NB4 (cell line): ENCODE data around the gene INS.

Source experiments
- DNase-seq: peaks from one replicate; pipeline ENCODE4 v3.0.0; 2010; ENCODE audit warnings: low read depth
- H3K4me3 ChIP-seq: one replicate; pipeline ENCODE4 v1.5.1; 2011; ENCODE audit warnings: mild to moderate bottlenecking, low read depth, low read length, moderate library complexity
- MYC ChIP-seq: IDR thresholded peaks from 2 replicates; pipeline ENCODE4 v1.6.1; 2011; ENCODE audit warnings: low read depth, low read length
- POLR2A ChIP-seq: IDR thresholded peaks from 2 replicates; pipeline ENCODE4 v1.6.1; 2011; ENCODE audit warnings: mild to moderate bottlenecking; ENCODE audit not compliant: insufficient read length; ENCODE audit errors: extremely low read depth
- TF ChIP-seq, protein P1 (sequence below): IDR thresholded peaks from one replicate; pipeline ENCODE4 v1.5.1; 2012; ENCODE audit warnings: low read depth, low read length
- TF ChIP-seq, protein P2 (sequence below): IDR thresholded peaks from 2 replicates; pipeline ENCODE4 v1.6.1; 2011; ENCODE audit warnings: low read depth, low read length

INS gene

DNA sequence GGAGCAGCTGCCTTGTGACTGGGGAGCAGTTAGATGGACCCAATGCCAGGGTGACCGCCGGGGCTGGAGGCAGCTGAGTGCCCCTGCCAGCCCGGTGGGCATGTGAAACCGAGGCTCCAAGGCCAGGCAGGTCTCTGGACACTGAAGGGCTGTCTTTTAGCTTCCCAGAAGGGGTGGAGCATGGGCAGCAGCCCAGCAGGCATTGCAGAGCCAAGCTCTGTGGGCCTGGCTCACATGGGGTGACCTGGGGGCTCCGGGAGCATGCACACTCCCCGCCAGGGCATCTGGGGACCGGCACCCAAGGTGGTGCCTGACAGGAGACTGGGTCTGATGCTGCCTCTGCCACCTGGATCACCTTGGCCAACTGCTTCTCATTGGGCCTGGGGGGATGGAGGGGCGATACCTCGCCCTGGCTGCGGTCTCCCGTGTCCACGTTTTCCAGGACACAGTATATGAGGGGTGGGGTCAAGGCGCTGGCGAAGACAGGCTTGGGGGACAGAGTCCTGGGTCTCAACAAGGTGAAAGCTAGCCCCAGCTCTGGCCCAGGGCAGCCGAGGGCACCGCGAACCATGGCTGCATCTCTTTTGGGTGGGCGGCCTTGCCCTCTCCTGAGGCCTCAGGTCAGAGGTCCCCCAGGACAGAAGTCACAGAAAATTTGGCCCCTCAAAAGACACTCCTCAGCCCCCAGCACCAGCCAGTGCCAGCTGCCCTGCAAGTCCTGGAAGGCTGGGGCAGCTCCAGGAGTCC, 3.5 kb downstream of the INS start:
- no peak overlapping the region for H3K4me3 ChIP-seq
- DNase-seq: no peak
- TF ChIP-seq, protein P1, sequence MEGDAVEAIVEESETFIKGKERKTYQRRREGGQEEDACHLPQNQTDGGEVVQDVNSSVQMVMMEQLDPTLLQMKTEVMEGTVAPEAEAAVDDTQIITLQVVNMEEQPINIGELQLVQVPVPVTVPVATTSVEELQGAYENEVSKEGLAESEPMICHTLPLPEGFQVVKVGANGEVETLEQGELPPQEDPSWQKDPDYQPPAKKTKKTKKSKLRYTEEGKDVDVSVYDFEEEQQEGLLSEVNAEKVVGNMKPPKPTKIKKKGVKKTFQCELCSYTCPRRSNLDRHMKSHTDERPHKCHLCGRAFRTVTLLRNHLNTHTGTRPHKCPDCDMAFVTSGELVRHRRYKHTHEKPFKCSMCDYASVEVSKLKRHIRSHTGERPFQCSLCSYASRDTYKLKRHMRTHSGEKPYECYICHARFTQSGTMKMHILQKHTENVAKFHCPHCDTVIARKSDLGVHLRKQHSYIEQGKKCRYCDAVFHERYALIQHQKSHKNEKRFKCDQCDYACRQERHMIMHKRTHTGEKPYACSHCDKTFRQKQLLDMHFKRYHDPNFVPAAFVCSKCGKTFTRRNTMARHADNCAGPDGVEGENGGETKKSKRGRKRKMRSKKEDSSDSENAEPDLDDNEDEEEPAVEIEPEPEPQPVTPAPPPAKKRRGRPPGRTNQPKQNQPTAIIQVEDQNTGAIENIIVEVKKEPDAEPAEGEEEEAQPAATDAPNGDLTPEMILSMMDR: no peak
- TF ChIP-seq, protein P2, sequence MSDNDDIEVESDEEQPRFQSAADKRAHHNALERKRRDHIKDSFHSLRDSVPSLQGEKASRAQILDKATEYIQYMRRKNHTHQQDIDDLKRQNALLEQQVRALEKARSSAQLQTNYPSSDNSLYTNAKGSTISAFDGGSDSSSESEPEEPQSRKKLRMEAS: no peak
- TF ChIP-seq POLR2A (no peak), MYC (no peak)

DNA sequence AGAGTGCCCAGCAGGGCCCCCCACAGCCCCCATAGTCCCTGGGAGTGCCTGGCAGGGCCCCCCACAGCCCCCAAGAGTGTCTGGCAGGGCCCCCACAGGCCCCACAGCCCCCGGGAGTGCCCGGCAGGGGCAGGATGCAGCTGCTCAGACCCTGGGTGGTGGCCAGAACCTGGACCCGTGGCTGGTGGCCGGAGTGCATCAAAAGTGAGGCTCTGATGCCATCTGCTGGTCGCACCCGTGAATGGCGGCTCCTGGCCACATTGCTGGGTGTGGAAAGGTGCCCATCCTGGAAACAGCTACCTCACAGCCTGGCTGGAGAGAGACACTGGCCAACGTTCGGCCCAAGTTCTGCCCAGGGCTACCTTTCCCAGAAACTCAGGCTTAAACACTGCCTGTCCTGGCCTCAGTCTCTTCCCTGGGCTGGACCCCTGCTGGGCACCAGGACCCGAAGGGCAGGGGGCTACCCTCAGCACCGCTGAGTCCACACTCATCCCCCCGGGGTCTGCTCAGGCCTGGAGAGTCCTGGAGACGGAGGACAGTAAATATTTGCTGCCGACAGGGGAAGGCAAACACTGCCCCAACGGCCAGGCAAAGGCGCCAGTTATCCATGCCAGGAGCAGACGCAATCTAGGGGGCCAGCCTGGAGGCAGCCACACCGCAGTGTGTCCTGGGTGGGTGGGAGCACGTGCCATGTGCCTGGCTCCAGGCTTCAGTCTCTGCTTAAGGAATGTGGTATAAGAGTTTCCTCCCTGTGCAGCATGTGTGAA, 4.4 kb downstream of the INS start:
- TF ChIP-seq, protein P1: peak; percentile 62
- TF ChIP-seq, protein P2: peak; percentile 53
- TF ChIP-seq MYC (no peak), POLR2A (no peak)
- H3K4me3 ChIP-seq: no peak overlapping the region
- peak; percentile 57 for DNase-seq

DNA sequence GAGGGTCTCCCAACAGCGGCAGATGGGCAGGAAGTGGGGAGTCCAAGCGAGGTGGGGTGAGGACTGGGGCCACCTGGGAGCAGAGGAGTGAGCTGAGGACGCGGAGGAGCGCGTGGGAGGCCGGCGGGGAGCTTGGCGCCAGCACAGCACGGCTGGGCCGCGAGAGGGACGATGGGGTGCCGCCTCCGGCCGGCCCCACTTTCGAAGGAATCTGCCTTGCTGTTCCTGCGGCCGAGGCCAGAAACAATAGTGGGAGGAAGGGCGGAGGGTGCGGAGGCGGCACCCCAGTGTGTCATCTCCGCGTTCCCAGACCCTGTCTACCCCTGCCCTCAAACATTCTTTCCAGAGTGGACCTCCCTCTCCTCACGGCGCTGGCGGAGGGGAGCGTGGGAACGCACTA, 5.5 kb downstream of the INS start:
- no peak for DNase-seq
- TF ChIP-seq POLR2A (no peak), MYC (no peak)
- TF ChIP-seq, protein P1: no peak
- TF ChIP-seq, protein P2: no peak
- no peak overlapping the region for H3K4me3 ChIP-seq

DNA sequence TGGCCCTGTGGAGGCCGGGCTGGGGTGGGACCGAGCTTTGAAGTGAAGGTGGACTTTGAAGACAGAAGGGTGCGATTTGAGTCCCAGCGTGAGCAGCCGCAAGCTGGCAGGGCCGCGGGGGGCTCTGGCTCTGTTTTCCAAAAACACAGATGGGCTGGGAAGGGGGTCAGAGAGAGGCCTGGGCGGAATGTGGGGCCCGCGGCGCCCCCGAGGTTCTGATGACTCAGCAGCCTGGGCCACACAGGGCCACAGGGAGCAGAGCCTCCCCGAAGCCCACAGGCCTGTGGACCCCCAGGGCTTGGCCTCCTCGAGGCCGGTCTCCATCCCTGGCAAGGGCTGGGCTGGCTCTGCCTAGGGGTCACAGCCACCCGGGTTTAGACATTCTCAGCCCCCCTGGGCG, 6.1 kb downstream of the INS start:
- DNase-seq: no peak
- no peak overlapping the region for H3K4me3 ChIP-seq
- TF ChIP-seq MYC (no peak), POLR2A (no peak)
- TF ChIP-seq, protein P1: no peak

DNA sequence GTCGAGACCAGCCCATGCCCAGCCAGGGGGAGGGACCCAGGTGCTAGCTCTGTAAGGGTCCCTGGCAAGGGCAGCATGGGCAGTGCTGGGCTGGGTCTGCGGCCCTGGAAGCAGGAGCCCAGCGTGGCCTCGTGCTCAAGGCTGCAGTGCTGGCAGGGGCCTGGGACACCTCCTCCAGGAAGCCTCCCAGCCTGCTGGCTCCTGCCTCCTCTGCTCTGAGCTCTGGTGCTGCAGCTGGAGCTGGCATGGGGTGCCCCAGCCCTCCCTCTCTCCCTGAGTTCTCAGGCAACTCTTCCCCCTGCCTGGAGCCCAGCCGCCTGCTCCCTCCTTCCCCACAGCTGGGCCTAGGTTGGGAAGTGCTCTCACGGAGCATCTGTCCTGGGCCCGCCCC, 6.8 kb downstream of the INS start:
- no peak overlapping the region for H3K4me3 ChIP-seq
- TF ChIP-seq, protein P1: no peak
- no peak for TF ChIP-seq POLR2A
- TF ChIP-seq MYC: no peak
- TF ChIP-seq, protein P2: no peak
- no peak for DNase-seq
